Endothelial cell (in vitro differentiated cells): Measurements from ENCODE around the gene NELL1. TPM values are rescaled to one million over a fixed set of nuclear protein-coding genes. Genes with fewer than 3 reads are reported as not detected.

ENCODE experiments used
- DNase-seq: peaks from one replicate; pipeline ENCODE4 v3.0.0; 2021; ENCODE audit warnings: low spot score
- H3K27ac Mint-ChIP-seq: one replicate; pipeline ENCODE4 v1.8.0; 2021; ENCODE audit warnings: mixed read lengths, inconsistent platforms; ENCODE audit not compliant: unreplicated experiment
- H3K27me3 Mint-ChIP-seq: one replicate; pipeline ENCODE4 v1.8.0; 2021; ENCODE audit warnings: mild to moderate bottlenecking, moderate library complexity, mixed read lengths, inconsistent platforms; ENCODE audit not compliant: unreplicated experiment
- H3K36me3 Mint-ChIP-seq: one replicate; pipeline ENCODE4 v1.8.0; 2021; ENCODE audit warnings: mild to moderate bottlenecking, low read depth, mixed read lengths, inconsistent platforms; ENCODE audit not compliant: unreplicated experiment
- H3K4me1 Mint-ChIP-seq: one replicate; pipeline ENCODE4 v1.8.0; 2021; ENCODE audit warnings: mild to moderate bottlenecking, mixed read lengths, inconsistent platforms; ENCODE audit not compliant: unreplicated experiment
- H3K4me3 Mint-ChIP-seq: one replicate; pipeline ENCODE4 v1.8.0; 2021; ENCODE audit warnings: mild to moderate bottlenecking, mixed read lengths, inconsistent platforms; ENCODE audit not compliant: unreplicated experiment
- H3K9me3 Mint-ChIP-seq: one replicate; pipeline ENCODE4 v1.8.0; 2021; ENCODE audit warnings: mixed read lengths, inconsistent platforms; ENCODE audit not compliant: unreplicated experiment
- total RNA-seq: library from RNA; stranded (reverse); fragmentation: NEBNext Ultra II Directional; extraction: Animal tissue kit (Norgen Biotek cat#: 25700); gene quantifications from one replicate; pipeline ENCODE4 v1.2.1, GENCODE V29; 2021; ENCODE audit not compliant: unreplicated experiment
- TF ChIP-seq, protein P1 (sequence below): fragments of 200-600 bp; sonication (generic); IDR thresholded peaks from one replicate; pipeline ENCODE4 v1.5.0; 2021; ENCODE audit warnings: antibody characterized with exemption; ENCODE audit not compliant: unreplicated experiment

The NELL1 gene
- total RNA-seq, 1 donor from 2014 or later: 0.26 TPM

DNA sequence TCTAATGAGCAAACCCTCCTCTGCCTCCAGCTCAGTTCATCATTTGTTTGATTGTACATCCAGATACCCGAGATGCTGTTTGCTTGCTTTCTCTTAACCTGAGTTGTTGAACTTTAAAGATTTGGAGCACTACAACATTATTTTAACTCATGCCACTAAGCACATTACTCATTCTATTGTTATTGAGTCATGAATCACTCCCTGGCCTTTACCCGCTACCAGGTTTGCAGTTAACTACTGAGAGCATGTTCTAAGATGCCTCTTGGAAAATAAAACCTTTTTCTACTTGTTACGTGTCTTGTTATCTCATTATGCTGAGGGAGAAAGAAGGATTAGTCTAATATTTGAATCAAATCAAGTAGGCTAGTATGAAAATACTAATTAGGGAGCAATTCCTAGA lies 802.9 kb downstream of the NELL1 start:
- Mint-ChIP-seq H3K27ac (no peak overlapping the region), H3K9me3 (no peaks in the 10 kb centered on the region), H3K4me3 (no peak overlapping the region), H3K36me3 (no peaks in the 10 kb centered on the region), H3K4me1 (peaks cover 5% of the 10 kb centered on the region), H3K27me3 (no peaks in the 10 kb centered on the region)
- TF ChIP-seq, protein P1, sequence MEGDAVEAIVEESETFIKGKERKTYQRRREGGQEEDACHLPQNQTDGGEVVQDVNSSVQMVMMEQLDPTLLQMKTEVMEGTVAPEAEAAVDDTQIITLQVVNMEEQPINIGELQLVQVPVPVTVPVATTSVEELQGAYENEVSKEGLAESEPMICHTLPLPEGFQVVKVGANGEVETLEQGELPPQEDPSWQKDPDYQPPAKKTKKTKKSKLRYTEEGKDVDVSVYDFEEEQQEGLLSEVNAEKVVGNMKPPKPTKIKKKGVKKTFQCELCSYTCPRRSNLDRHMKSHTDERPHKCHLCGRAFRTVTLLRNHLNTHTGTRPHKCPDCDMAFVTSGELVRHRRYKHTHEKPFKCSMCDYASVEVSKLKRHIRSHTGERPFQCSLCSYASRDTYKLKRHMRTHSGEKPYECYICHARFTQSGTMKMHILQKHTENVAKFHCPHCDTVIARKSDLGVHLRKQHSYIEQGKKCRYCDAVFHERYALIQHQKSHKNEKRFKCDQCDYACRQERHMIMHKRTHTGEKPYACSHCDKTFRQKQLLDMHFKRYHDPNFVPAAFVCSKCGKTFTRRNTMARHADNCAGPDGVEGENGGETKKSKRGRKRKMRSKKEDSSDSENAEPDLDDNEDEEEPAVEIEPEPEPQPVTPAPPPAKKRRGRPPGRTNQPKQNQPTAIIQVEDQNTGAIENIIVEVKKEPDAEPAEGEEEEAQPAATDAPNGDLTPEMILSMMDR: no peak
- no peak for DNase-seq

- Mint-ChIP-seq H3K9me3 (no peaks in the 10 kb centered on the region), H3K27me3 (no peaks in the 10 kb centered on the region), H3K4me3 (no peak overlapping the region), H3K36me3 (no peaks in the 10 kb centered on the region), H3K4me1 (peaks cover 5% of the 10 kb centered on the region), H3K27ac (no peak overlapping the region)
- no peak for DNase-seq
- TF ChIP-seq, protein P1: no peak
Measured at GRCh38 chr11:21474529-21474928, 805.1 kb downstream of the NELL1 start.

DNA sequence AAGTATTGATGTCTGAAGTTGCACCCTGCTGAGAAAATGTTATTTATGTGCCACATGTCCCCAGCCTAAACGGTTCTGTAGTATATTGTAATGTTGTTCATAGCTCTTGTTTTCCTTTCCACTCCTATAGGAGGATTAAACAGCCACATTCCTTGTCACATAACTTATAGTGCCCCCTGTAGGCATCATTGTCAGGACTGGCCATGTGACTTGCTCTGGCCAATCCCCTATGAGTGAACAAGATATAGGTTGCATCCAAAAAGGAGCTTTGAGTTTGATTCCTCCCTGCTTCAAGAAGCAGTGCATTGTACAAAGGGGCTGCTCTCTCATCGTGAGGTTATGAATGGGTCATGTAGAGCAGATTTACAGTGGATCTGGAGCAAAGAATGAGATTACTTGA lies 805.9 kb downstream of the NELL1 start:
- Mint-ChIP-seq H3K27me3 (no peaks in the 10 kb centered on the region), H3K4me3 (no peak overlapping the region), H3K36me3 (no peaks in the 10 kb centered on the region), H3K9me3 (no peaks in the 10 kb centered on the region), H3K27ac (no peak overlapping the region), H3K4me1 (peaks cover 5% of the 10 kb centered on the region)
- TF ChIP-seq, protein P1: no peak
- DNase-seq: no peak

- TF ChIP-seq, protein P1: no peak
- no peak overlapping the region for H3K27ac Mint-ChIP-seq
- no peaks in the 10 kb centered on the region for H3K36me3 Mint-ChIP-seq
- no peaks in the 10 kb centered on the region for H3K9me3 Mint-ChIP-seq
- no peak overlapping the region for H3K4me3 Mint-ChIP-seq
- H3K4me1 Mint-ChIP-seq: peaks cover 5% of the 10 kb centered on the region
- H3K27me3 Mint-ChIP-seq: no peaks in the 10 kb centered on the region
- DNase-seq: no peak
Measured at GRCh38 chr11:21476588-21476987, 807.2 kb downstream of the NELL1 start.

DNA sequence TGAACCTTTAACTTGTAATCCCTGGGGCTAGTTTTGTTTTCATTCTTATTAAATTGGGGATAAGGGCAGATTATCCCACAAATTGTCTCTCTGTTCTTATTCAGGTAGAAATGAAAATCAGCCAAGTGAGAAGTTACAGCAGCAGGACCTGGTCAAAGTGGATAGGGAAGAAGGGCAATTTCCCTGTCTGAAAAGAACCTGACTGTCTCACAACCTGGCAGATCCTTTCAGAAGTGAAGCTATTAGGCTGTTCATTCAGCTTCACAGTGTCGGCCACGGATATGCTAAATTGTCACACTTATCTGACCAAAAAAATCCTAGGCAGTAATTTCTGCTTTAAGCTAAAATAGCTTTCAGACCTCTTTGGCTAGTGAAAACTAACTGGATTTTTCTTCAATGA lies 810.9 kb downstream of the NELL1 start:
- Mint-ChIP-seq H3K4me3 (no peak overlapping the region), H3K4me1 (no peaks in the 10 kb centered on the region), H3K27me3 (no peaks in the 10 kb centered on the region), H3K36me3 (no peaks in the 10 kb centered on the region), H3K9me3 (no peaks in the 10 kb centered on the region), H3K27ac (no peak overlapping the region)
- TF ChIP-seq, protein P1: no peak
- DNase-seq: no peak
